SKM-1 treated with dmso at 0.1 percent for 144 hours (cell line): ENCODE data around the gene TENM3.

Source experiments
- DNase-seq: peaks from one replicate; lab custom pipeline; 2025; ENCODE audit not compliant: unreplicated experiment; lab: John Stamatoyannopoulos, UW

Gene TENM3

GRCh38 chr4:182604161-182604622 is 361.0 kb downstream of the TENM3 start:
- no peak for DNase-seq

DNA sequence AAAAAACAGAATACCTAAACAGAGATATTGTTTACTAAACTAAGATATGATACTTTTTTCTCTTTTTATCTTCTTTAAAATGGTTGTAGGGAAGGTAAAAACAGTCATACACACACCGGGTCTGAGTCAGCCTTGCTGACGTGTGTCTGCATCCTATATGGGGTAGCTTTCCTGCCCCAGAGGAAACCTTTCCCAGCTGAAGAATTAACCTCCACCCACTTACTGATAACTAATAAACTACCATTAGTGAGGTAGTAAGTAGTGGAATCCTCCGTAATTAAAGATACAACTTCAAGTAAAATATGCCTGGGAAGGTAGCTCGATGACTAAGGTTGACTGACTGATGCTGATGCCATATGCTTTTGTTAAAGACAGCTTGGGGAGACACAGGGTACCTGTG is 361.8 kb downstream of the TENM3 start:
- DNase-seq: no peak

- no peak for DNase-seq
These were observed 365.3 kb downstream of the TENM3 start for GRCh38 chr4:182608525-182608924.

GRCh38 chr4:182616476-182616875 is 373.3 kb downstream of the TENM3 start:
- no peak for DNase-seq

DNA sequence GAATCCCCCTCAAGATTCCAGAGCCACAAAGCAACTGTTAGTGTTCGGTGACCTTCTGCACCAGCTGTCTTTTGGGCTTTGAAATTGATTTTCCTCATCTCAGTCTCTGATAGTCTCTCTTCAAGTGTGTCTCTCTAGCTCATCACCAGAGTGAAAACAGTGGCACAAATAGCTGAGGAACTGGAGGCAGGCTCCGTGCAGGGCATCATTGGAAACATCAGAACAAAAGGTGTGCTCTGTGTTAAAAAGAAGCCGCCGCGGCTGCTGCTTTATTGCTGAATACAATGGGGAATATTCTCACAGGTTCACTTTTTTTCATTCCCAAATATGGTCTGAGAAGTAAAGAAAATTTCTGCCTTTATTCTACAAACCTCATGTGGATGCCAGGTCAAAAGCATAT is 376.5 kb downstream of the TENM3 start:
- no peak for DNase-seq

GRCh38 chr4:182620111-182620980 is 377.1 kb downstream of the TENM3 start:
- no peak for DNase-seq

- DNase-seq: no peak
These were observed 381.1 kb downstream of the TENM3 start for GRCh38 chr4:182624281-182624680.

DNA sequence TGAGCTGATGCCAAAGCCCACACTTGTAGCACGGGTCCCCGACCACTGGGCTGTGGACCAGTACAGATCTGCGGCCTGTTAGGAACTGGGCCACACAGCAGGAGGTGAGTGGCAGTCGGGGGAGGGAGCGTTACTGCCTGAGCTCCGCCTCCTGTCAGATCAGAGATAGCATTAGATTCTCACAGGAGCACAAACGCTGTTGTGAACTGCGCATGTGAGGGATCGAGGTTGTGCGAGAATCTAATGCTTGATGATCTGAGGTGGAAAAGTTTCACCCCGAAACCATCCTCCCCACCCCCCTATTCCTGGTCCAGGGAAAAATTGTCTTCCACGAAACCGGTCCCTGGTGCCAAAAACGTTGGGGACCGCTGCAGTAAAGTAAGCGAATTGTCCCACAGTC is 382.0 kb downstream of the TENM3 start:
- DNase-seq: no peak

DNA sequence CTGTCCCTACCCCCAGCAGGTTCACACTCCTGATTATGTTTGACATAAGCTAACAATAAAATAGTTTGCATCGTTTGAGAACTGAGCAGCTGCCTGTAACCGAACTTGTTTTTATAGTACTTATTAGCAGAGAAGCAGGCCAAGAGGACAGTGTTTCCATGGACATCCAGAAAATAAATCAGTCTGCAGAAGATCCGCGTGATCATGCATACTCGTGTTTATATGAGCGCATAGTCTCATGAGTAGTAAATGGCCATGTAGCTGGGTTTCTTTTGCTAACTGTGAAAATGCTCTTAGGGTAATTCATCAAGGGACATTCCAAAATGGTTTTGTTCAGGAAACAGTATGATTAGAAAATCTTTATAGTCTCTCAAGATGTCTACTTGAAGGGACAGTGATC is 384.8 kb downstream of the TENM3 start:
- no peak for DNase-seq

- DNase-seq: no peak
These were observed 385.3 kb downstream of the TENM3 start for GRCh38 chr4:182628544-182628943.

DNA sequence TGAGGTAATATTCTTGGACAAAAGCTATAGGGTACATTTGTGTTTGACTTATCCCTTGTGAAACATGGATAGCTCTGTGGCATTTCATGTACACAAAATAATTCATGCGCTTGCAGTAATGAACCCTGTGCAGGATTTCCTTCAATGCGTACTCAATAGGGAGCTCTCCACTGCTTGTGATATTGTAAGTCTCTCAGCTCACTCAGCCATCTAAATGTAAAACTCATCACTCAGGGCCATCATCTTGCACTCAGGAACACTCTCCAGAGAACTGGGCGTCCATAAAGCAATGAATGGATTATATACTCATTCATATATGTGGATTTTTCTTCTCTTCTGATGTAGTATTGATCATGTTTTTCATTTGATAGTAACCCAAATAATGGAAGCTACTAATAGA is 385.9 kb downstream of the TENM3 start:
- DNase-seq: no peak

DNA sequence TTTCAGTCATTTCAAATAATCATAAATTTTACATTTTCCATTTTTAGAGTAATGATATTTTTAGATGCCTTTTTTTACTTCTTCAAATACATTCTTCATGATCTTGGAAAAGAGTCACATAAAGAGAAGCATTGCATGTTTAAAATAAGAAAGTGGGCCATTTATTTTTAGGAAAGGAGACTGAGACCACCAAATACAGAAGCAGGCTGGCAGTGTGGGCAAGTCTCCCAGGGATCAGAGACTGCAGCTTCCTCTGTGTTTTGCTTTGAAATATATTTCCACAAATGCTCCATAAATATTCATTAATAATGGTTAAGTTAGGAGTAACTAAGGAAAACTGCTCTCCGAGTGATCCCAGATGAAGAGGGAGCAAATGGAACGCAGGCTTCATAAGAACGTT is 397.3 kb downstream of the TENM3 start:
- no peak for DNase-seq

DNA sequence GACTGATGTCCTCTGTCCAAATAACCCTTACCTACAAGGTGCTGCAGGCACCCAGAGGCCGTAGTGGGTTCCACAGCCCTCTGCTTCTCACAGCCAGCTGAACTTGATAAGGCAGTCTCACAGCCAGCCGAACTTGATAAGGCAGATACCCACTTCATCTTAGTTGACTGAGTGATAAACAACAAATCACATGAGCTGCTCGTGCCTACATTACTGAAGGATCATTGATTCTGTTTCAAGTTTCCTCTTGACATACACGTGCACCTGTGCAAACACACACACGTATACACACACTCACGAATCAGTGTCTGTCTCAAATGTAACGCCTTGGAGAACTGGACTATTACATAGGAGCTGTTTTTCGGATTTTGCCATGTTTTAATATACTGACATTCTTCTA is 397.7 kb downstream of the TENM3 start:
- no peak for DNase-seq

DNA sequence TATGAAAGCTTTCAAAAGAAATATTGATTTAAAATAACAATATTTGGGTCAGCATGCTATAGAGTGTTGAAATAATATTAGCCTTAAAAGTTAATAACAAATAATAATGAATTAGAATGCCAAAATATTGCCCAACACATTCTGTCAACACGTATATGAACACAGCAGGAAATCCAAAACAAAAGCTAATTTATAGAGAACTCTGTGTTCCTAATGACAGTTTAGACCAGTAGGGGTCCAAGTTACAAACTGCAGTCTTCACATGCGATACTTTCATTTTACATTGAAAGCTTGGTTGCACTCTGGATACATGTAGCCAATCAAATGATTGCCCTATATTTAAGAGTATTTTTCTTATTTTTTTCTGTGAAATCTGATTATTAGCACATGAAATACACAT is 399.6 kb downstream of the TENM3 start:
- DNase-seq: no peak

- DNase-seq: no peak
These were observed 400.8 kb downstream of the TENM3 start for GRCh38 chr4:182643801-182644682.

DNA sequence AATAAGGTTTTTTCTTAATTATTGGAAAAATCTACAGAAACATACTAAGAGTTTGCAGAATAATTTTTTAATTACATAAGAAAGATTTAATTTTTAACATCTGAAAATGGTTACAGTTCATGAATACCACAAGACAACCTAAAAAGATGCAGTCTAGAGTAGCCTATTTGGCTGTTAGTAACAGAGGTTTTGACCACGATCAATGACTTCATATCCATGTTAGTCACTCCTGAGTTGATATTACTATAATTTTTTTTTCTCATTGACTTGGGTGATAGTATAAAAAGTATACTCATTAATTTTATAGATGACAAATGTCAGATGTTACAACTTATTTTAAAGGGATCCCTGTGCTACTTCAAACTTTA is 401.5 kb downstream of the TENM3 start:
- no peak for DNase-seq

DNA sequence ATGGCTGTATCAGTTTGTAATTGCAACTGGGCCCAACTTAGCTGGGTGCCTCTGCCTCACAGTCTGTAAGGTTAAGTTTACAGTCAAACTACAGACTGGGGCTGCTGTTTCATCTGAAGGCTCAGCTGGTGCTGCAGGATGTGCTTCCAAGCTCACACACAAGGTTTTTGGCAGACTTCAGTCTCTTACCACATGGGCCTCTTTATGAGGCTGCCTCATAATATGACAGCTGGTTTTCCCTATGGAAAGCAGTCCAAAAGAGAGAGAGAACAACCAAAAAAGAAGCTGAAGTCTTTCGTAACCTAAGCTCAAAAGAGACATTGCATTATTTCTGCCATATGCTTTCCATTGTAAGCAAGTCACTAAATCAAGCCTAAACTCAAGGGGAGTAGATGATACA is 402.3 kb downstream of the TENM3 start:
- DNase-seq: no peak

DNA sequence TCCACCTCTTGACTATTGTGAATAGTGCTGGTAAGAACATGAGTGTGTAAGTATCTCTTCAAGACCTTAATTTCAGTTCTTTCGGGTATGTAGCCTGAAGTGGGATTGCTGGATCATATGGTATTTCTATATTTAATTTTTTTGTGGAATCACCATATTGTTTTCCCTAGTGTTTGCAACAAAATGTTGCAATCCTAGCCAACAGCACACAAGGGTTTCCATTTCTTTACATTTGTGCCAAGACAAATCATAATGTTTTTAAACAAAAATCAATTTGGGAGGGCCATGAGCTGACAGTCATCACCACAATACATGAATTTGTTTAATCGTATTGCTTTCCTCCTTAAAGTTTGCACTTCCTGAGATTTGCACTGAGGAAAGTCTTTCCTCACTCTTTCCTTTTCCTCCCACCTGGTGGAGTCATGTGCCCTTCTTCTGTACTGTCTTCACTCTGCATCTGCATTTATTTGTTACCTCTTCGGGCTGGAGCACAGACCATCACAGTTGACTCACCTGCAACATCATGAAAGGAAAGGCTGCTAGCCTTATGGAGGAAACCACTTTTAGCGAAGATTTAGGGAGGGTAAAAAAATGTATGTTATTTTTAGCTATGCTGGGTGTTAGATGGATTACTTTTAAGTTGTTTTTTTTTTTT is 404.6 kb downstream of the TENM3 start:
- no peak for DNase-seq

DNA sequence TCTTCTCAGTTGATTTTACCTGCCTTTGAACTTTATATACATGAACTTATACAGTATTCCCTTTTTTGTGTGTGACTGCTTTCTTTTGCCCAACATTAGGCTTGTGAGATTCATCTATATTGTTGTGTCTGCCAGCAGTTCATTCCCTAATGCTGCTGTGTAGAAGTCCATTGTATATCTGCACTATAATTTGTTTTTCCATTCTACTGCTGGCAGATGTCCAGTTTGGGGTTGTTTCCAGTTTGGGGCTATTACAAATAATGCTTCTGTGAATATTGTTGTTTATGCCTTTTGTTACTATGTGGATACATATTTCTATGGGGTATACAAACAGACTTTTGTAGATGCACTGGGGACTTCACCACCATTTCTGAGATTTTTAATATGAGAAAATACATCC is 405.6 kb downstream of the TENM3 start:
- no peak for DNase-seq

- no peak for DNase-seq
These were observed 406.7 kb downstream of the TENM3 start for GRCh38 chr4:182649698-182650477.

DNA sequence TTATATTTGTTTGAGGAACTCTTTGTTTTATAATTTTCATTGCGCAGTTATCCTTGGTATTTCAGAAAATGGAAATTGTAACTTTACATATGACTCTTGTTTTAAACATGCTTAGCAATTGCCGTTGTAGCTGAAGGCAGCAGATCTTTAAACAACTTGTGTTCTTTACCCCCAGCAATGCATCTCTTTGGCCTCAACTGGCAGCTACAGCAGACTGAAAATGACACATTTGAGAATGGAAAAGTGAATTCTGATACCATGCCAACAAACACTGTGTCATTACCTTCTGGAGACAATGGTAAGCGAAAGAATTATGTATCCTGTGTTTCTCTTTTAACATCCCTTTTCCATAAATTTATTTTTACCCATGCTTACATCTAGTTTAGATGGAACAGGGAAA is 410.4 kb downstream of the TENM3 start:
- DNase-seq: no peak
